GM19043 (cell line): ENCODE measurements around the gene GALNT3.

Experiments used
- ATAC-seq: cut with Tn5 transposase; IDR thresholded peaks from one replicate; pipeline ENCODE4 v1.9.1; 2021; ENCODE audit warnings: low read depth; ENCODE audit not compliant: unreplicated experiment

Gene GALNT3

GRCh38 chr2:165793779-165794535 is at the start of gene GALNT3:
Gene GALNT3, minus strand, starts transcription at chr2:165794247. Its CDS starts 23,547 bp downstream, at chr2:165770700.
- peak; percentile 17 for ATAC-seq

DNA sequence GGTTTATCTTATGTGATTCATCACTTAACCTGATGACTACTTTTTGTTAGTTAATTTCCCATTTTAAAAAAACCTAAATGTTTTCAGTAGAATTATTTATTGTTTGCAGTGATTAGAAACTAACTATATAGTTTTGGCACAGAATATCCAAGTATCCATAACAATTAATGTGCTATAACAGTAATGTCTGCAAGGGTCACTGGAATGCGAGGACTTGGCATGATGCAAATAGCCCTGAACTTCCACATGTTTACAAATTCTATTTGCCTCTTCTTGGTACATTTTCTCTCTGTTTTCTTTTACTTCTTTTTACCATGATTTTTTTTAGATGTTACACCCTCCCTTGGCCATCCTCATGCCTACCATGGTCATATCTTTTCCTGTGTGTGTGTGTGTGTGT is 49.3 kb upstream of the GALNT3 start:
- no peak for ATAC-seq

GRCh38 chr2:165840333-165840958 is 46.4 kb upstream of the GALNT3 start:
- ATAC-seq, result no peak

DNA sequence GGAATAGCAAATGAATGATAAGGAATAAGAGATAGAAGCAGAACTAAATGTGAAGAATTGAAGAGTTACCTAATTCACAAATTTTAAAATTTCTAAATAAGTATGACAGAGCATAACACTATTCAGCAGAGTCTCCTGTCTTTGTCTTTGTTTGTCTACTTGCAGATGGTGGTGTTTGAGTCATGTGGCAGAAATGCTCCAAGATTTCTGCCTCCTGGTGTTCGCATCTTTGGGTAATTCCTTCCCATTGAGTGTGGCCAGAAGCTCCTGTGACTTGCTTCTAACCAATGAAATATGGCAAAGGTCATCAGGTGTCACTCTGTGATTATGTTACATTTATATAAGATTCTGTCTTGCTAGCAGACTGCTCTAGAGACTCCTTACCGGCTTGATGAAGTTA is 45.6 kb upstream of the GALNT3 start:
- no peak for ATAC-seq

DNA sequence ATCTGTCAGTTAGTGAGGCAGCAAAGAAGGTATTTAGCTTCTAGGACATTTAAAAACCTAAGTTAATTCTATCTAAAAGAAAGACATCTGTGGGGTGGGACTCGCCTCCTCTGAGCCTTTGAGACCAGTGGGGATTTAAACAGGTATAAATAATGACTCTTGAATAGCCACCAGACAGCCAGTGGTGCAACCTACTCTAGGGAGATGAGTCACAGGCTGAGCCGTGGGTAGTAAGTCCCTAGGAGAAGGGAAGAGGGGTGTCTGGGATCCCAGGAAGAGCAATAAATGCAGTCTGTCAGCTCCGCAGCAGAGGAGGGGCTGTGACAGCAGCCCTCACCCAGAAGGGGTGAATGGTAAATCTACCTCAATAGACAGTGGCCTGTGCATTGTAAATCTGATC is 43.1 kb upstream of the GALNT3 start:
- no peak for ATAC-seq

- no peak for ATAC-seq
Measured at GRCh38 chr2:165835363-165835762, 41.3 kb upstream of the GALNT3 start.

- ATAC-seq, result no peak
Measured at GRCh38 chr2:165833156-165833555, 39.1 kb upstream of the GALNT3 start.

GRCh38 chr2:165827921-165828276 is 33.9 kb upstream of the GALNT3 start:
- peak; percentile 20 for ATAC-seq

DNA sequence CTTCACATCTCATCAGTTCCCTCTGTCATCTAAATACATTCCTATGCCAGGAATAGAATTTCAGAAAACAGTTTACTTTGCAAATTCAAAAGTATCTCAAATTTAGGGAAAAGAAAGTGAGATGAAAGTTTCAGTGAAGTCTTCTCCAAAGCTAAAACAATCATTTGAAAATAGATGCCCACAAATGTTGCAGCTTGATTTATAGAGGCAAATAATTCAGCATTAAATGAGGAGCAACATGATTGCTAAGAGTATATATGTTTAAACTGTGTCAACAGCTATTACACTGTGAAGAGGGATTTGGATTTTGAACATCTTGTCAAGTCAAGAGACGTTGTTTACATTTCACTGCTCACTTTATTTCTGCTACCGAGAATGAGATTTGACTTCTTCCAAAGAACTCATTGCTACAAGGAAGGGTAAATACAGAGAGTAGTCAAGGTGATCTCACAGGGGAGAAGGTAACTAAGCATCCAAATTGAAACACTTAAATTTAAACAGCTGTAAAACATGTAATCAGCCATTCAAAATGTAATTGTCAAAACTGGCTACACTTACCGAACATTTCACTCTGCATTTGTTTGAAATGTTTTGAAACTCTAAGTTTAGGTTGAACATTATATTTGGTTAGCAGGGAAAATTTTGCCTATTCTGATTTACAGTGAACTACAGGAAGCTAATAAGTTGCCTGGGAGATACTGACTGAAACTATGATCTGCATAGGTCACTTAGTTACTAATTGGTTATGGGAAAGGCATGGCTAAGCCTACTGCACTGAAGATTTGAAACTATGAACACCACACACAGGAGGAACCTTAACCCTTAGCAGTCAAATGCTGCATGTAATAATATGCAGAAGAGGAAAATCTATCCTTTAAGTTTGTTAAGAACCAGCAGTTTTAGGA is 33.2 kb upstream of the GALNT3 start:
- peak; percentile 77 for ATAC-seq

DNA sequence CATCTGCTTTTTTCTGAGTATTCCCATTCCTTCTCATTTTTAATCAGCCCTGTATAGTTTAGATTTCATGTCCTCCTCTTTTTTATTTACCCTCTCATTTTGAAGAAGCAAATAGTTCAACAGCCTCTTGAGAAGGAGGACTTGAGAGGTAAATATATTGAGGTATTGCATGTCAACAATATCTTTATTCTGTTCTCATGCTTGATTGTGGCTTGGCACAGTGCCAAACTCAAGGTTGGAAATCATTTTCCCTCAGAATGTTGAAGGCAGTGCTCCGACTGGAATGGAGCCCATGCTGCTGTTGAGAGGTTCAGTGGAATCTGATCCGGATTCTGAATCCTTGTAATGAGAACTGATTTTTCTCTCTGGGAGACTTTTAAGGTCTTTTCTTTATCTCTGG is 31.0 kb upstream of the GALNT3 start:
- ATAC-seq, result no peak

DNA sequence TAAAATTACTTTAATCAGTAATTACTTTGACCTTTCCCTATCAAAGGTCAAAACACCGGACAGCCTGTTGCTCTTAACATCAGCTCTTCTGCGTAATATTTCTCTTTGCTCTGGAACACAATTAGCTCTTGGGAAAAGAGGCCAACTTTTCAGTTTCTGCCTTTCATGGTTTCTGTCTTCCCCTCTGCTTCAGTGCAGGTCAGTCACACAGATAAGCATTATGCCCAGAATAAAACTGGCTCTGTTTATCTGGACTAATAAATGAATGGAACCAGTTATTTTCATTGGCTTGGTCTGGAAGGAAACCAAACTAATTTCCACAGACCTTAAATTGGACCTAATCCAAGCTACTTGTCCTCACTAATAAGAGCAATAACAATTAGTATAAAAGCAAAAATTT is 26.2 kb upstream of the GALNT3 start:
- ATAC-seq, result no peak

DNA sequence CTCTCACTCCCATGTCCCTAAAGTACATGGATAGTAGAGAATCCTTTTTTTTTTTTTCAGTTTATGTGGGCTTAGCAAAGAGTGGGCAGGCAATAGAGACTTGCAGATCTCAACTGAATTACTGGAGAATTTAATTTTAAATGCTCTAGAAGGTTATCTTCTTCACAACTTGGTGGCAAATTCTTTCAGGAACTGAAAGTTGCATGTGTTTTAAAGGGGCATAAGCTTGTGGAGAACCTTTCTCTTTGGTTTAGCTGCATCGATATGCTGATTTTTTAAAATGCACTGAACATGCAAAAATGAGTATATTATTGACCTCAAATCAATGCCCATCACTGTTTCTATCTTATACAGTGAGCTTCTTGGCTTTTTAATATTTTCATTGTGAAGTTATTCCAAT is 24.9 kb upstream of the GALNT3 start:
- no peak for ATAC-seq

DNA sequence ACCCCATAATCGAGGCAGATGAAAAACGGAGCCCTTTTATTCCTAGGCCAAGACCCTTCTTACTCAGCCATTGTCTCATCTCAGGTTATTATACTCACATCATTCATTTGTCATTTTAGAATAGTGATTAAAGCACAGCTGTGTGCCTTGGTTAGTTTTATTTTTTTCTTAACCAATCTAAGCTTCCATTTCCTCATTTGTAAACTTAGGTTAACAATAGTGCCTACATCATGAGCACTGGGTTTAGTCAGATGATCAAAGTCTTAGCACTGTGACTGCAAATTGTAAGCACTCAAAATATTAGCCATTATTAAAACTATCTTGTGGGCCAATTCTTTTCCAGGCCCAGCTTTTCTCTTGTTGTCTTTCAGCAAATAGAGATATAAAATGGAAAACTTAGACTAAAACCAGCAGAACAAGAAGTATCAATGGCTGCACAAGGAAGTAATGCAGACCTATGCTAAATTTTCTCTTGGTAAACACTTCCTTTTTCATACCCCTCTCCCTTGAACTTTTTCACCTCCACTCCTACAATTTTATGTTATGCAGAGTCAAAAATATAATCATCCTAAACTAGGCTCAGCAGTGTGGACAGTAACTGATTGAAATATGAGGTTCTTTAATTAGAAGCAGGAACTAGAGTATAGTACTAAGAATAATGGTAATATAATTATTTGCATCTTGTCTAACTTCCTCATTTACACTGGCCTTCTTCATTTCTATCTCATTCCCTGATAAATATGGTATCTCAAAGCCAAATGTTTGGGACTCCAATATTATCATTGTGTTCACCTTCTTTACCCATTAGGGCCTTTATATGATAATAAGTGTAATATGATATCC is 21.5 kb upstream of the GALNT3 start:
- ATAC-seq, result peak; percentile 56

GRCh38 chr2:165814473-165814872 is 20.4 kb upstream of the GALNT3 start:
- ATAC-seq, result no peak

GRCh38 chr2:165811592-165812370 is 17.7 kb upstream of the GALNT3 start:
- ATAC-seq, result no peak

DNA sequence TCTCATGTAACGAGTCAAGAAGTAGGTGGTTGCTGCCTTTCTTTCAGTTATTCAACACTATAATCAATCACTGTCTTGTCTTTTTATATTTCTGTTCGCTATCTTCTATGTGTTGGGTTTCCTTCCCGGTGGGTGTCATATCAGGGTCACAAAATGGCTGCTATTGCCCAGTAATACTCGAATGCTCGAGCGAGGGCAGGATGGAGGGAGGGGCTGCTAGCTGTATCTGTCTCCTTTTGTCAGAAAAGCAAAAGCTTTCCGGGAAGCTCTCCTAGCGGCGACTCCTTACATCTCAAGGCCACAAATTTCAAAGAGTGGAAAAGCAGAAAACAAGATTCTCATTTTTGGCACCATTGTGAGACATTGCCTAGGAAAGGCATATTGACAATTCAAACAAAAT is 16.4 kb upstream of the GALNT3 start:
- no peak for ATAC-seq

GRCh38 chr2:165804719-165805118 is 10.7 kb upstream of the GALNT3 start:
- ATAC-seq, result no peak

- no peak for ATAC-seq
Measured at GRCh38 chr2:165803123-165803760, 9.2 kb upstream of the GALNT3 start.

GRCh38 chr2:165801176-165801575 is 7.1 kb upstream of the GALNT3 start:
- no peak for ATAC-seq
